GM10248 (cell line): Measurements from ENCODE around the gene NDE1.

Experiments
- CTCF ChIA-PET: fragments of 300-600 bp; sonication (Branson Sonifier 250); formaldehyde crosslinking; extraction: SDS; loops from one replicate; lab custom pipeline; 2021; ENCODE audit warnings: antibody characterized with exemption; lab: Yijun Ruan, JAX
- POLR2A ChIA-PET: fragments of 350-650 bp; sonication (Branson Sonifier 250); formaldehyde crosslinking; extraction: SDS; loops from one replicate; lab custom pipeline; 2020; ENCODE audit warnings: antibody characterized with exemption; lab: Yijun Ruan, JAX
- DNase-seq: peaks from one replicate; pipeline ENCODE4 v3.0.0; 2012; ENCODE audit errors: extremely low spot score
- TF ChIP-seq, protein P1 (sequence below): IDR thresholded peaks from 2 replicates; pipeline ENCODE4 v1.5.1; 2012; ENCODE audit warnings: mild to moderate bottlenecking, low read depth; ENCODE audit errors: extremely low read depth, missing control alignments, control extremely low read depth

Gene NDE1, protein sequence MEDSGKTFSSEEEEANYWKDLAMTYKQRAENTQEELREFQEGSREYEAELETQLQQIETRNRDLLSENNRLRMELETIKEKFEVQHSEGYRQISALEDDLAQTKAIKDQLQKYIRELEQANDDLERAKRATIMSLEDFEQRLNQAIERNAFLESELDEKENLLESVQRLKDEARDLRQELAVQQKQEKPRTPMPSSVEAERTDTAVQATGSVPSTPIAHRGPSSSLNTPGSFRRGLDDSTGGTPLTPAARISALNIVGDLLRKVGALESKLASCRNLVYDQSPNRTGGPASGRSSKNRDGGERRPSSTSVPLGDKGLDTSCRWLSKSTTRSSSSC

GRCh38 chr16:15650019-15650697 is at the start of gene NDE1:
Gene NDE1, plus strand, starts transcription at chr16:15650245. Its CDS starts 14,534 bp downstream, at chr16:15664779.
- peak; percentile 95 for DNase-seq
- TF ChIP-seq, protein P1, sequence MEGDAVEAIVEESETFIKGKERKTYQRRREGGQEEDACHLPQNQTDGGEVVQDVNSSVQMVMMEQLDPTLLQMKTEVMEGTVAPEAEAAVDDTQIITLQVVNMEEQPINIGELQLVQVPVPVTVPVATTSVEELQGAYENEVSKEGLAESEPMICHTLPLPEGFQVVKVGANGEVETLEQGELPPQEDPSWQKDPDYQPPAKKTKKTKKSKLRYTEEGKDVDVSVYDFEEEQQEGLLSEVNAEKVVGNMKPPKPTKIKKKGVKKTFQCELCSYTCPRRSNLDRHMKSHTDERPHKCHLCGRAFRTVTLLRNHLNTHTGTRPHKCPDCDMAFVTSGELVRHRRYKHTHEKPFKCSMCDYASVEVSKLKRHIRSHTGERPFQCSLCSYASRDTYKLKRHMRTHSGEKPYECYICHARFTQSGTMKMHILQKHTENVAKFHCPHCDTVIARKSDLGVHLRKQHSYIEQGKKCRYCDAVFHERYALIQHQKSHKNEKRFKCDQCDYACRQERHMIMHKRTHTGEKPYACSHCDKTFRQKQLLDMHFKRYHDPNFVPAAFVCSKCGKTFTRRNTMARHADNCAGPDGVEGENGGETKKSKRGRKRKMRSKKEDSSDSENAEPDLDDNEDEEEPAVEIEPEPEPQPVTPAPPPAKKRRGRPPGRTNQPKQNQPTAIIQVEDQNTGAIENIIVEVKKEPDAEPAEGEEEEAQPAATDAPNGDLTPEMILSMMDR, result no peak
- ChIA-PET CTCF (interaction anchor here (1.1 to 1.6 kb wide), 2 partner anchors 12 to 16 kb away, joined by 3 to 5 read pairs; no protein-coding TSS in a partner anchor), POLR2A (no interaction called here)

DNA sequence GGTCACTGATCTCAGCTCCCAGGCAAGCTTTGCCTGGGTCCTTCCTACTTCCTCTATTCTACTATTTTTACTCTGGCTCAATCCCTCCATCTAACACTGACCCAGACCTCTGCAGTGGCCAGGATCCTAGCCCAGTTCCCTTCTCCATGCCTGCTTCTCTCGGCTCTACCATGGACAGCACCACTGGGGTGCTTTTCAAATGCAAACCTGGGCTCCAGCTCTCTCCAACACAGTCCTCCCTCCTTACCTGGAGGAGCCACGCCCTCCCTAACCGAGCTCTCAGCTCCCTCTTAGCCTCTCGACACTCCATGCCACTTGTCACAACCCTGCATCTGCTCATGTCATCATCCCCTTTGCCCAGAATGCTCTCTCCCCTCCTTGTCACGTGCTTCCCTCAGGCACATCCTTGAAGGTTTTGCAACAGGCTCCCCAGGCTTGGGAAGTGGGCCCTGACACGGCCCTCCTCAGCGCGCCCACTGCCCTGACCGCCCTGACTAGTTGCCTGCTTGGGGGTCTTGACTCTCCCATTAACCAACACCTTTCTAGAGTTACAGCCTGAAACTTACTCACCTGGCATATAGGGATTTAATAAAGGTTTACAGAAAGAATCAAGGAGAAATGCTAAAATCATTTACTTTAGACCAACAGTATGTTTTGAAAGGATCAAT is 48.7 kb upstream of the NDE1 start:
- DNase-seq, result no peak
- CTCF ChIA-PET, result interaction anchor here (1.2 kb wide), 1 partner anchor 62 kb away, joined by 4 read pairs; no protein-coding TSS in a partner anchor
- TF ChIP-seq, protein P1, result no peak
- POLR2A ChIA-PET, result no interaction called here

GRCh38 chr16:15602285-15603044 is 47.6 kb upstream of the NDE1 start:
- CTCF ChIA-PET, result interaction anchor here (0.7 kb wide), 1 partner anchor 11 kb away, joined by 3 read pairs; no protein-coding TSS in a partner anchor
- DNase-seq, result no peak
- POLR2A ChIA-PET, result no interaction called here
- TF ChIP-seq, protein P1, result no peak

- TF ChIP-seq, protein P1, result no peak
- no peak for DNase-seq
- CTCF ChIA-PET, result interaction anchor here (1.2 kb wide), 1 partner anchor 37 kb away, joined by 4 read pairs; no protein-coding TSS in a partner anchor
- POLR2A ChIA-PET, result no interaction called here
These were observed 45.3 kb upstream of the NDE1 start for GRCh38 chr16:15604460-15605440.

DNA sequence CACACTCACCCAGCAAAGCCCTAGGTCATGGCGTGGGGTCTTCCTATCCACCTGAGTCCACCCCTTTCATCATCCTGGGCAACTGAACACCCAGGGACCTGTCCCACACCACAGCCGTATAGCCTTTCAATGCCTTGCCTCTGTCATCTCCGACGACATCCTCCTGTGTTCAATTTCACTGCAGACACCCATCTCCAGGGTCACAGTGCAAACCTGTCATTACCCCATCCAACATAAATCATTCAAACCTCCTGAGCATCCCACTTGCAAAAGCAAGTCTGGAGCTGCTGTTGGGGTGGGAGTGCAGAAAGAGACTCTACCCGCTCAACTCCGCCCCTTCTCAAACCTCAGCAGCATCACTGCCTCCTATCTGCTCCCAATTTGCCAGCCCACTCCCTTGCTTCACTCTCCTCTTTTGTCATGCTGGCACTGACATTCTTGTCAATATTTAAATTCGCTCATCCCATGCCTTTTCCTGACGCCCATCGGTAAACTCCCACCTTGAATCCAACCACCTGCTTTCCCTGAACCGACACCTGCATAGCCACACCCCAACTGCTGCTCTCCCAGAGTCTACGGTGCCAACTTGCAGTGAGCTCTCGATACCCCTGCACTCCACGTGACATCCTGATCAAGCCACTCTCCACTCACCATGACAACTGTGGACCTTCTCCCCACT is 44.1 kb upstream of the NDE1 start:
- ChIA-PET CTCF (no interaction called here), POLR2A (no interaction called here)
- TF ChIP-seq, protein P1, result no peak
- DNase-seq, result no peak
